ENCODE measurements around the gene SDHA.

DNA sequence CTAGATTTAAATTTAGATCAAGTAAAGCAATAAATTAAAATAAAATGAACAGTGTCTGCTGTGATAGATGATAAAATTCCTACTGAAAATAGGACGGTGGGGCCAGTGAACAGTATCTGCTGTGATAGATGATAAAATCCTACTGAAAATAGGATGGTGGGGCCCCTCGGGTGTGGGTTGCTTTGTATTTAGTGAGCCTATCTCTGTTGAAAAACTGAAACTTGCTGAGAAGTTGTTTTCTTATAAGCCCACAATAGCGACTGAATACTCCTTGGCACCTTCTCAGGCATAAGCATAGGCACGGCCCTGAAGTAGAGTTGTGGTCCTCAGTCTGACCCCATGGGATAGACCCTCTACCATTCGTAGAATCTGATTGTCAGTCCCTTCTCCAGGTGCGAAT, 5.7 kb downstream of the SDHA start:
- TF ChIP-seq, protein P1, sequence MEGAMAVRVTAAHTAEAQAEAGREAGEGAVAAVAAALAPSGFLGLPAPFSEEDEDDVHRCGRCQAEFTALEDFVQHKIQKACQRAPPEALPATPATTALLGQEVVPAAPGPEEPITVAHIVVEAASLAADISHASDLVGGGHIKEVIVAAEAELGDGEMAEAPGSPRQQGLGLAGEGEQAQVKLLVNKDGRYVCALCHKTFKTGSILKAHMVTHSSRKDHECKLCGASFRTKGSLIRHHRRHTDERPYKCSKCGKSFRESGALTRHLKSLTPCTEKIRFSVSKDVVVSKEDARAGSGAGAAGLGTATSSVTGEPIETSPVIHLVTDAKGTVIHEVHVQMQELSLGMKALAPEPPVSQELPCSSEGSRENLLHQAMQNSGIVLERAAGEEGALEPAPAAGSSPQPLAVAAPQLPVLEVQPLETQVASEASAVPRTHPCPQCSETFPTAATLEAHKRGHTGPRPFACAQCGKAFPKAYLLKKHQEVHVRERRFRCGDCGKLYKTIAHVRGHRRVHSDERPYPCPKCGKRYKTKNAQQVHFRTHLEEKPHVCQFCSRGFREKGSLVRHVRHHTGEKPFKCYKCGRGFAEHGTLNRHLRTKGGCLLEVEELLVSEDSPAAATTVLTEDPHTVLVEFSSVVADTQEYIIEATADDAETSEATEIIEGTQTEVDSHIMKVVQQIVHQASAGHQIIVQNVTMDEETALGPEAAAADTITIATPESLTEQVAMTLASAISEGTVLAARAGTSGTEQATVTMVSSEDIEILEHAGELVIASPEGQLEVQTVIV (IDR thresholded peaks at IDR 0.05; ENCODE audit: borderline replicate concordance, partially characterized antibody), result no peak
- TF ChIP-seq GABPA (IDR thresholded peaks at IDR 0.05; ENCODE audit: low read depth) (no peak), ESRRA (IDR thresholded peaks at IDR 0.05; ENCODE audit: low read length) (no peak), EP300 (IDR thresholded peaks at IDR 0.05; ENCODE audit: borderline replicate concordance in 1 of 2, control insufficient read depth in 1 of 2, low read depth in 2 of 2, low read length in 2 of 2) (no peak), YY1 (IDR thresholded peaks at IDR 0.05; ENCODE audit: low read depth, low read length) (no peak), ZNF217 (IDR thresholded peaks at IDR 0.05) (no peak), BRCA1 (IDR thresholded peaks at IDR 0.05; ENCODE audit: low read depth, low read length) (no peak)

Measured in GM12878 (cell line).